Testis (tissue), 3 donors: ENCODE measurements around the gene MRPL27. TPM values are rescaled to one million over a fixed set of nuclear protein-coding genes. Genes with fewer than 3 reads are reported as not detected.

Experiments used
- DNase-seq: peaks from one replicate; pipeline ENCODE4 v3.0.0-alpha.2; 2019
- H3K27ac ChIP-seq, 2 donors: fragments of 200-600 bp; sonication (generic); one replicate each; pipeline ENCODE4 v1.5.1; 2019
- H3K27me3 ChIP-seq: fragments of 200-600 bp; sonication (generic); one replicate; pipeline ENCODE4 v1.5.1; 2019
- H3K36me3 ChIP-seq: fragments of 200-600 bp; sonication (generic); one replicate; pipeline ENCODE4 v1.5.1; 2017; ENCODE audit warnings: low read depth; ENCODE audit errors: missing control alignments
- H3K4me1 ChIP-seq: fragments of 200-600 bp; sonication (generic); one replicate; pipeline ENCODE4 v1.5.1; 2019
- H3K4me3 ChIP-seq, 2 donors: fragments of 200-600 bp; sonication (generic); one replicate each; pipeline ENCODE4 v1.5.1; 2017 to 2019
- H3K9me3 ChIP-seq: fragments of 200-600 bp; sonication (generic); one replicate; pipeline ENCODE4 v1.5.1; 2017
- CTCF ChIP-seq, 3 experiments: fragments of 450-650 bp in 2 of 3; fragments of 200-600 bp in 1 of 3; sonication (generic) in 1 of 3; IDR thresholded peaks; one replicate each; pipeline ENCODE4 v1.5.1; 2016 to 2019; ENCODE audit warnings: antibody characterized with exemption in 3 of 3, mild to moderate bottlenecking in 2 of 3, moderate library complexity in 1 of 3
- POLR2A ChIP-seq: fragments of 450-650 bp; IDR thresholded peaks from one replicate; pipeline ENCODE4 v1.6.1; 2017; ENCODE audit warnings: antibody characterized with exemption, mild to moderate bottlenecking, moderate library complexity
- WGBS, 2 donors: methylation state at CpG; one replicate each; pipeline ENCODE4 v1.1.5; 2018; 5-methylcytosine and 5-hydroxymethylcytosine counted together
- intact Hi-C: fragments of 100-400 bp; cut with DNase I; formaldehyde crosslinking; loops from one replicate; pipeline ENCODE4 v1.15.1; 2023; ENCODE audit warnings: low total_unique reads
- polyA plus RNA-seq: library from polyadenylated mRNA; stranded (reverse); fragments of 350-450 nt; fragmentation: Illumina TruSeq; extraction: RNeasy Lipid Tissue Mini Kit (QIAGEN cat#74804); gene quantifications from one replicate; pipeline ENCODE4 v1.2.3, GENCODE V29; 2014; ENCODE audit warnings: low read depth, low replicate concordance; ENCODE audit not compliant: insufficient read depth
- total RNA-seq, 2 donors: library from RNA; depleted of rRNA; stranded (reverse); fragments of >200 nt; gene quantifications; one replicate each; pipeline ENCODE4 v1.2.3, GENCODE V29; 2016

MRPL27 gene
- total and polyA plus RNA-seq, 3 donors from 2014 or later, result 54.5 to 69.1 (median 65.1) TPM

- H3K36me3 ChIP-seq, result no peaks in the 10 kb centered on the region
- TF ChIP-seq POLR2A (no peak), CTCF (IDR thresholded peaks at IDR 0.05) (no peak)
- no peaks in the 10 kb centered on the region for H3K27me3 ChIP-seq
- intact Hi-C loops, result no loop called here
- DNase-seq, result no peak
- WGBS, 2 donors, result 38% methylated on average over 9 of the region's 9 CpGs
- no peak overlapping the region for H3K27ac ChIP-seq
- peaks cover 28% of the 10 kb centered on the region for H3K4me1 ChIP-seq
- H3K9me3 ChIP-seq, result no peaks in the 10 kb centered on the region
- H3K4me3 ChIP-seq, result peak overlapping the region; percentile 87 to 92
Measured at GRCh38 chr17:50397919-50398285, 24.9 kb upstream of the MRPL27 start.

- Histone ChIP-seq H3K27me3 (no peaks in the 10 kb centered on the region), H3K27ac (peak within 1 kb of the TSS; percentile 52 to 81), H3K36me3 (no peaks in the 10 kb centered on the region), H3K9me3 (no peaks in the 10 kb centered on the region), H3K4me3 (peak within 1 kb of the TSS; percentile 87 to 92), H3K4me1 (peaks cover 28% of the 10 kb centered on the region)
- WGBS, 2 donors, result 1% methylated on average over 41 to 66 of the region's 70 CpGs
- TF ChIP-seq POLR2A (no peak), CTCF (IDR thresholded peaks at IDR 0.05) (peak; percentile 96 to 98 (median 97))
- intact Hi-C loops, result no loop called here
- peak; percentile 92 for DNase-seq
Measured at GRCh38 chr17:50397111-50397918, 24.3 kb upstream of the MRPL27 start, which contains the start of gene LRRC59. TSS of gene LRRC59 (minus strand) at chr17:50397523. CDS start at chr17:50397317, 206 bp downstream.

- DNase-seq, result peak; percentile 42
- Histone ChIP-seq H3K4me1 (peaks cover 27% of the 10 kb centered on the region), H3K36me3 (no peaks in the 10 kb centered on the region), H3K9me3 (no peaks in the 10 kb centered on the region), H3K27me3 (no peaks in the 10 kb centered on the region), H3K27ac (peak overlapping the region; percentile 52 to 81), H3K4me3 (peak overlapping the region; percentile 87 to 92)
- TF ChIP-seq CTCF (IDR thresholded peaks at IDR 0.05) (no peak), POLR2A (no peak)
- 2 to 3% methylated on average over 28 to 30 of the region's 30 CpGs for WGBS, 2 donors
- intact Hi-C loops, result no loop called here
Measured at GRCh38 chr17:50396261-50397110, 23.5 kb upstream of the MRPL27 start.

- Histone ChIP-seq H3K27ac (no peak overlapping the region), H3K4me1 (peaks cover 24% of the 10 kb centered on the region), H3K27me3 (no peaks in the 10 kb centered on the region), H3K9me3 (no peaks in the 10 kb centered on the region), H3K36me3 (peaks cover 4% of the 10 kb centered on the region), H3K4me3 (no peak overlapping the region)
- TF ChIP-seq POLR2A (no peak), CTCF (IDR thresholded peaks at IDR 0.05) (no peak)
- DNase-seq, result no peak
- intact Hi-C loops, result no loop called here
- WGBS, 2 donors, result 32 to 54% methylated on average over 3 of the region's 3 CpGs
Measured at GRCh38 chr17:50394711-50395110, 21.7 kb upstream of the MRPL27 start.
